ENCODE results near the gene RASSF4.

Gene RASSF4

DNA sequence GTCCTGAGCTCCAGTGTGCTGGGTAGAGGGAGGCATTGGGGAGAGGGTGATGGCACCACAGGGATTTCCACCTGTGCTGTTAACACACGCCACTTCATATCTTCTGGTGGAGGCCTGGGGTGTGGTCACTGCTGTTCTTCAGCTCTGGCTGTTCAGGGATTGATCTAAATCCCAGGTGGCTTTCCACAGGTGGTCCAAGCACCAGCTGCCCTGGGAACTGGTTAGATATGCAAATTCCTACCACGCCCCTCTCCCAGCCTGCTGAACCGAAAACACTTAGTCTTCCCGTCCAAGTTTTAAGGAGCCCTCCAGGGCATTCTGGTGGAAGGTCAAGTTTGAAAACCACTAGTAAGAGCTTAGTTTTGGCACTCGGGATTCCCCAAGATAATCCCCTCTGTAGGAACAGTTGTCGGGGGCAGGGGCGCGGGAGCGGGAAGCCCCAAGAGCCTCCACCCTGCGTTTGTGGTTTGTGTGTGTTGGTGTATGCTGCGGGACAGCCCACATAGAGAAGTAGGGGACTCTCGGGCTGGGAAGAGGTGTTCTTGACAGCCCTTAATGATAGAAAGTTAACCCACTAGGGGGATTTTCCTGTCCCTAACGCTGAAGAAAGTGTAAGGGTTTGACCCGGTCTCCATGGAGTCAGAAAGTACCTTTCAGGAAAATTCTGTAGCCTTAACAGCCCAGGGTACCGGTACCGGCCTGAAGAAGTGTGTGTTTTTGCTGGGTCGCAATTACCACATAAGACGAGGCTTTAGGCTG is 13.9 kb downstream of the RASSF4 start:
- DNase-seq (ENCODE audit: low read depth), result no peak
- TF ChIP-seq, protein P1, sequence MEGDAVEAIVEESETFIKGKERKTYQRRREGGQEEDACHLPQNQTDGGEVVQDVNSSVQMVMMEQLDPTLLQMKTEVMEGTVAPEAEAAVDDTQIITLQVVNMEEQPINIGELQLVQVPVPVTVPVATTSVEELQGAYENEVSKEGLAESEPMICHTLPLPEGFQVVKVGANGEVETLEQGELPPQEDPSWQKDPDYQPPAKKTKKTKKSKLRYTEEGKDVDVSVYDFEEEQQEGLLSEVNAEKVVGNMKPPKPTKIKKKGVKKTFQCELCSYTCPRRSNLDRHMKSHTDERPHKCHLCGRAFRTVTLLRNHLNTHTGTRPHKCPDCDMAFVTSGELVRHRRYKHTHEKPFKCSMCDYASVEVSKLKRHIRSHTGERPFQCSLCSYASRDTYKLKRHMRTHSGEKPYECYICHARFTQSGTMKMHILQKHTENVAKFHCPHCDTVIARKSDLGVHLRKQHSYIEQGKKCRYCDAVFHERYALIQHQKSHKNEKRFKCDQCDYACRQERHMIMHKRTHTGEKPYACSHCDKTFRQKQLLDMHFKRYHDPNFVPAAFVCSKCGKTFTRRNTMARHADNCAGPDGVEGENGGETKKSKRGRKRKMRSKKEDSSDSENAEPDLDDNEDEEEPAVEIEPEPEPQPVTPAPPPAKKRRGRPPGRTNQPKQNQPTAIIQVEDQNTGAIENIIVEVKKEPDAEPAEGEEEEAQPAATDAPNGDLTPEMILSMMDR (conservative IDR thresholded peaks at IDR 0.05; ENCODE audit: low read depth, low read length), result no peak
- no peak overlapping the region for H3K4me3 ChIP-seq (ENCODE audit: low read length)

DNA sequence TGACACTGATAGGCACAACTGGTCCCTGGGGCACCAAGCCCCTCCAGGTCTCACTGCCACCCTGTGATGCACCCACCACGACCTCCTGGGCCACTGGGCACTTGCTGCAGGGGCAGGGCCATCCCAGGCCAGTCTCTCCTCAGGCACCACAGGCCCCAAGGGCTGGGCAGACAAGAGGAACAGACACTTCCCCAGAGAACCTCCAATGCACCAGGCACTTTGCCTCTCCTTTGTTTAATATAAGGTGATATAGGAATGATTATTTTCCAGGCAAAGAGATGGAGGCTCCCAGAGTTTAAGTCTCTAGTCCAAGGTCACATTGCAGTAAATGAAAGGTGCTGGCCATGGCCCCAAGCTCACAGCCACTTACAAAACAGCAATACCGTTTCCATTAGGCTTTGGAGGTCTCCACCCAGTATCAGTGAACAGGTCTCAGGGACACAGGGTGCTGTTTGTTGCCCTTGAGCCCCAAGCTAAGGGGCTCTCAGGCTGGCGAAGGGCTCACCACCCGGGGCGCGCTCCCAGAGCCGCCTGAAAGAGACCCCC is 14.6 kb downstream of the RASSF4 start:
- TF ChIP-seq, protein P1 (conservative IDR thresholded peaks at IDR 0.05; ENCODE audit: low read depth, low read length), result no peak
- no peak for DNase-seq (ENCODE audit: low read depth)
- peak overlapping the region; percentile 38 for H3K4me3 ChIP-seq (ENCODE audit: low read length)

GRCh38 chr10:44974628-44975430 is 15.2 kb downstream of the RASSF4 start:
- no peak for DNase-seq (ENCODE audit: low read depth)
- peak overlapping the region; percentile 42 for H3K4me3 ChIP-seq (ENCODE audit: low read length)
- TF ChIP-seq, protein P1 (conservative IDR thresholded peaks at IDR 0.05; ENCODE audit: low read depth, low read length), result peak; percentile 72

DNA sequence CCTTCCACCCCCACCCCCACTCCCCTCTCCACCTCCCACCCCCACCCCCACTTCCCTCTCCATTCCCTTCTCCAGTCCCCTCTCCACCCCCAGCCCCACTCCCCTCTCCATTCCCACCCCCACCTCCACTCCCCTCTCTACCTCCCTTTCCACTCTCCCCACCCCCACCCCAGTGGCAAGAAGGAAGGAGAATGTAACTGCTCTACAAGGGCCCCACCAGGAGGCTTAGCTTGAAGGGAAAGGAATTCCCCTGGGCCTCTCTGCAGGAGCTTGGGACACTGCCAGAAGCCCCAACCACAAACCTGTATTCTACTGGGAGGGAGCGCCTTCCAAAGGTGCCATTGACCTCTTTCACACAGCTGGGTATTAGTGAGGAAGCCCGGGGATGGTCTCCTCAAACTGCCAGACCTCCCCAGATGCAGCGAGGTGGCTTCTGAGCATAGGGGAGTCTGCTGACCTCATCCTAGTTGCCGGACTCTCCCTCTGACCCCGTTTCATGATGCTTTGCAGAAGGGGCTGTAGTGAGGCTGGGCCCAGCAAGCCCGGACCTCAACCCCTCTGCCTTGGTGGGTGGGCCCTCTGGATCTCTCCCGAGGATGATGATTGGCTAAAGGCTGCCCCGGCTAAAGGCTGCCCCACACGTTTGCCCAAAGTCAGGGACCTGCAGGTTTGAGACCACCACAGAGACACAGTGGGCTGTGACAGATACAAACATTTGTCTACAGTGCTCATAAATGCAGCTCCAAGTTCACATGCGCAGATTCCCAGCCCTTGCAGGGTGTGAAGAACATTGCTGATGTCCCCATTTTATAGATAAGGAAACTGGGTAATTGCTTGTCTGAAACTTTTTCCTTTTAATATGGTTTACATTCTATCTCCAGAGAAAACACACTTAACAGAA is 16.1 kb downstream of the RASSF4 start:
- peak; percentile 77 for DNase-seq (ENCODE audit: low read depth)

DNA sequence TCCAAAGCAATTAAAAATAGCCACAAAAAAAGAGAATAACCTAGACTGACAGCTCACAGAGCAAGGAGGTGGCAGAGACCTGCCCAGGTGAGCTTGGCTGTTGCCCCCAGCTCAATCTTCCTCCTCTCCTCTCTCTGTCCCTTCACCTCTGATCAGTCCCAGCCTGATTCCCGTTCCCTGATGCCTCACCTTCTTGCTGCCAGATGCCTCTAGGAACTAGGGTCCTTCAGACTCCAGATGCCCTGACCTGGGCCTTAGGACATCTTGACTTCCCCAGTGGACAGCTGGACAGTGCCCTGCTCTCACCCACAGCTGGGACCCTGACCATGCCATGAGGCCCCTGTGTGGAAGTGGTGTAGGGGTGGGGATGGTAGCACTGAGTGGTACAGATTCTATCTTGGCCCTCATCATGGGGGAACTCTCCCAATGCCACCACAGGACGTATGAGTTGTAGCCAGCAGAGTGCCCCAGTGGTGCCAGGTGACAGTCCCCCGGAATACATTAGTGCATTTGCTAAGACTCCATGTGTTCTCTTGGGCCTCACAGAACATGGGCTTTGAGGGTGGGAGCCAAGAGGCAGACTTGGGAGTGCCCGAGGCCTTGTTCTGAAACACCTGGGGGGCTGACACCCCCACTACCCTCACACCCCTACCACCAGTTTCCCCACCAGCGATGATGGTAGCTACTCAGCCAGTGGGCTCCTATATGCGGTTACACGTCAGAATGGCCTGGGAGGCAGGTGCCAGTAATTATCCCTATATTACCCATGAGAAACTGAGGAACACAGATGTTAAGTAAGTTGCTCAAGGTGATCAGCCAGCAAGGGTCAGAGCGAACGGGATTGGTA is 17.0 kb downstream of the RASSF4 start:
- TF ChIP-seq, protein P1 (conservative IDR thresholded peaks at IDR 0.05; ENCODE audit: low read depth, low read length), result no peak
- no peak for DNase-seq (ENCODE audit: low read depth)

More for the DNA sequence above, 16.1 kb downstream of the RASSF4 start:
- TF ChIP-seq, protein P1 (conservative IDR thresholded peaks at IDR 0.05; ENCODE audit: low read depth, low read length), result no peak
- no peak overlapping the region for H3K4me3 ChIP-seq (ENCODE audit: low read length)

More for the DNA sequence above, 17.0 kb downstream of the RASSF4 start:
- no peak overlapping the region for H3K4me3 ChIP-seq (ENCODE audit: low read length)
